MG63 (cell line): ENCODE results near the gene NAT14. TPM values are rescaled to one million over a fixed set of nuclear protein-coding genes. Genes with fewer than 3 reads are reported as not detected.
"Not testable (repeated sequence)": the region's sequence is repeated elsewhere in the genome, so short reads cannot be mapped to it uniquely, and the experiment has no call there.

Experiments used
- DNase-seq: peaks from one replicate; pipeline ENCODE4 v3.0.0-alpha.2; 2020
- H3K27me3 ChIP-seq: fragments of 250-450 bp; sonication (Bioruptor Pico); 2 replicates; pipeline ENCODE4 v1.5.1; 2020; ENCODE audit warnings: mild to moderate bottlenecking, moderate library complexity
- H3K36me3 ChIP-seq: fragments of 250-450 bp; sonication (Bioruptor Pico); 2 replicates; pipeline ENCODE4 v1.5.1; 2020; ENCODE audit warnings: mild to moderate bottlenecking, moderate library complexity
- H3K4me3 ChIP-seq: fragments of 250-450 bp; sonication (Bioruptor Pico); 2 replicates; pipeline ENCODE4 v1.5.1; 2020; ENCODE audit warnings: mild to moderate bottlenecking, moderate library complexity
- H3K9me3 ChIP-seq: fragments of 250-450 bp; sonication (Bioruptor Pico); 2 replicates; pipeline ENCODE4 v1.5.1; 2020; ENCODE audit warnings: mild to moderate bottlenecking, moderate library complexity
- total RNA-seq: library from RNA; depleted of rRNA; stranded (reverse); fragments of >200 nt; shearing (Covaris generic); gene quantifications from 2 replicates; pipeline ENCODE4 v1.2.3, GENCODE V29; 2014; ENCODE audit warnings: low replicate concordance; rRNA removed

Gene NAT14, protein sequence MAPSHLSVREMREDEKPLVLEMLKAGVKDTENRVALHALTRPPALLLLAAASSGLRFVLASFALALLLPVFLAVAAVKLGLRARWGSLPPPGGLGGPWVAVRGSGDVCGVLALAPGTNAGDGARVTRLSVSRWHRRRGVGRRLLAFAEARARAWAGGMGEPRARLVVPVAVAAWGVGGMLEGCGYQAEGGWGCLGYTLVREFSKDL
- total RNA-seq: 19.7 and 35.1 TPM in 2 replicates

DNA sequence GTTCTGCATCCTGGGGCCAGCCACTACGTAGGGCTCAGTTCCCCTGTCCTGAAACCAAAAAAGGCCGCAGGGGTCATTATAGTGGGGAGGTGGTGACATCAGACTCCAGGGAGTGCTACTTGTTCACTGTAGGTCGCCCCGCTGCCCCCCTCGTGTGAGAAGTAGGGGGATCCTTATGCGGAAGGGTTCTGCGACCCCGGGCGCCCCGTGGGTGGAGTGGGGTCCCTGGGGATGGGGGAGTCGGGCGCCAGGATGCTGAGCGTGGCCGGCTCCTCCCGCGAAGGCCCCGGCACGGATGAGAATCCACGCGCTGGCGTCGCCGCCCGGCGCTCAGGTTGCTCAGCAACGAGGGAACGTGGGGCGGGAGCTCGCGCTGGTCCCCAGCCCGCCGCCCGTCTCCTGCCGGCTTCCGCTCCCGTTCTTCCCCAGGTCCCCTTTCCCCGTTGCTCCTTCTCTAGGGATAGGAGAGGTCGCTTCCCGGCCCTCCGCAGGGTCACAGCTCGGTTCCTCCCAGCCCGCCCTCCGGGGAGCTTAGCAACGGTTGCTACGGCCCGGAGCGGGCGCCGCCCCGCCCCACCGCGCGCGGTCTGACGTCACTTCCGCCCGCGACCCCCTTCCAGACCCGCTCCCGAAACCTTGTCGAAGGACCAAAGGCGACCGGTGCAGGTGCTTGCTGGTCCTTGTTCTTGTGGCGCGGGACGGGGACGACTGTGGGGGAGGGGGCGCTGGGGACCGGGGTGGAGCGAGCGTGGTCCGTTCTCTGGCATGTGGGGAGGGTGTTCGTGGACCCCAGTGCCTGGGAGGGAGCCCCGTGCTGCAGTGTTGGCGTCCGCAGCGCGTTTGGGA lies at the start of gene NAT14:
Gene NAT14, plus strand, starts transcription at position 596 of the 846 bp plus-strand sequence. CDS start 521 bp downstream, outside the sequence.
- peak; percentile 74 for DNase-seq
- peak within 1 kb of the TSS; percentile 60 for H3K4me3 ChIP-seq
- H3K27me3 ChIP-seq: no peaks in the 10 kb centered on the region
- H3K9me3 ChIP-seq: no peaks in the 10 kb centered on the region
- H3K36me3 ChIP-seq: peaks cover 18% of the 10 kb centered on the region

DNA sequence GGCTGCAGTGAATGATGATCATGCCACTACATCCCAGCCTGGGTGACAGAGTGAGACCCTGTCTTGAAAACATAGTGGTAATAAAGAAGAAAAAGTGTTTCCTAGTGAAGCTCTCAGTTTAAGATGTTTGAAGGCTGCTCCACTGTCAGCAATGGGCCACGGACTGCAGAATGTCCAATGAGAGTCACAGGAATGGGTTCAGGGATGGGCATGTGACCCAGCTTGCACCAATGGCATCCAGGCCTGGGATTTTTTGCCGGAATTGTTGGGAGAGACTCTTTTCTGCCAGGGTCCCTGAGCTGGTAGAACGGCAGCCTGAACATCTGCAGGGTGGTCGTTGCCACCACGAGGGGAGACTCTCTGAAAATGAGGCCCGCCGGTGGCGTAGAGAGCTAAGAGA lies 48.1 kb upstream of the NAT14 start:
- peaks cover 35% of the 10 kb centered on the region for H3K27me3 ChIP-seq
- DNase-seq: no peak
- H3K9me3 ChIP-seq: no peaks in the 10 kb centered on the region
- no peak overlapping the region for H3K4me3 ChIP-seq
- no peaks in the 10 kb centered on the region for H3K36me3 ChIP-seq

DNA sequence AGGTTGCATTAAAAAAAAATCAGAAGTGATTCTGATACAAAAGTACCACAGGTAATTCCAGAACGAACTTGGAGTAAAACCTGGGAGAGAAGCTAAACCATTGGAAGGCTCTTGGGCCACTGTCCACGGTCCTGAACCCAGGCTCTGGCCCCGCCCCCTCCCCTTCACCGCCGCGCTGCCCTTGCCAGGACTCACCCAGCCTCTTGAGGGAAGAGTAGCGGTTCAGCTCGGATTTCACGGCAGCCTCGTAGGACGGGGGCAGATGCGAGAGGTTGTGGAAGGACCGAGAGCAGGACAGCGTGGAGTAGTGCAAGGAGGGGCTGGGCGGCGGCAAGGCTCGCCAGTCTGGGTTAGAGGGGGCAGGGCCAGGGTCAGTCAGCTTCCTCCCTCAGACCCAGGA lies 47.6 kb upstream of the NAT14 start:
- Histone ChIP-seq H3K4me3 (no peak overlapping the region), H3K9me3 (no peaks in the 10 kb centered on the region), H3K27me3 (peaks cover 38% of the 10 kb centered on the region), H3K36me3 (no peaks in the 10 kb centered on the region)
- peak; percentile 67 for DNase-seq

DNA sequence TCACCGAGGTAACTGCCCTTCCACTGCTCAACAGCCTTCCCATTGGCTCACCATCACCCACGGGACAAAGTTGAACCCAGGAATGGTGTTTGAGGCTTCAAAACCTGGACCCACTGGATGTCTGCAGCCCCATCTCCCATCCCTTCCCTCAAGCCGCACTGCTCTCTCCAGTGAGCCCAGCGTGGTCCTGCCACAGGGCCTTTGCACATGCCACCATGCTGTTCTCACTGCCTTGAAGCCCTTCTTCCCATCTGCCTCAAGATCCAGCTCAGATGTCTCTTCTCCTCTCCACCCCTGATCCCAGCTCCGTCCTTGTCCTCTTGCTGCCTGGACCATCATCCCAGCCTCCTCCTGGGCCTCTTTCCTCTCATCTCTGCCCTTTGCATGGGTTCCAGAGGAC lies 45.9 kb upstream of the NAT14 start:
- no peaks in the 10 kb centered on the region for H3K36me3 ChIP-seq
- no peak overlapping the region for H3K4me3 ChIP-seq
- H3K9me3 ChIP-seq: no peaks in the 10 kb centered on the region
- peaks cover 48% of the 10 kb centered on the region for H3K27me3 ChIP-seq
- DNase-seq: no peak

DNA sequence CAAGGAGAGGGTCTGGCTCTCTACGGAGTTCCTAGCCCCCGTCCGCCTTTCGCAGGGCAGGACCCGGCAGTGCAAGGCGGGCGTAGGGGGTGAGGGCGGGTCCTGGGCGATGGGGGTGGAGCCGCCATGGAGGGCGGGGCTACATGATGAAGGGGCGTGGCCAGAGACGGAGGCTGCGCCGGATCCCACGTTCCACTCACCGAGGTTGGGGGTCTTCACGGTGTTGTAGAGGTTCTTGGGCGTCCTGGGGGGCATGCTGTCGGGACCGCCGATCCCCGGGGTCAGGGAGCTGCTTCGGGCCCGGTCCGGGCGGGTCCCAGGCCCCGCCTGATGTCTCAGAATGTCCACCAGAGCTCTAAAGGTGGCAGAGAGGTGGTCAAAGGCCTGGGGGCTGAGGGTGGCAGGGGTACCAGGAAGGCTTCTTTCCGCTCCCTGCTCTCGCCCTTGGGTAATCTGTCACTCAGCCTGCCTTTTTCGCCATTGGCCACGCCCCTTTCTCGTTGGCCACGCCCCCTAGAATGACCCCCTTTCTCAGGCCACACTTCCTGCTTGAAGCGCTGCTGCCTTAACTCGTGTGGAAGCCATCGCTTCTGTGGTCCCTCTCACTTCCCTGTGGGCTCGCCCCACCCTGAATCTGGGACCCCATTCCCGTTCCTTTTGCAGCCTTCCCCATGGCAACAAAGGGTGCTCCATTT lies 44.4 kb upstream of the NAT14 start:
- Histone ChIP-seq H3K4me3 (no peak overlapping the region), H3K36me3 (no peaks in the 10 kb centered on the region), H3K27me3 (peaks cover 63% of the 10 kb centered on the region), H3K9me3 (no peaks in the 10 kb centered on the region)
- no peak for DNase-seq

DNA sequence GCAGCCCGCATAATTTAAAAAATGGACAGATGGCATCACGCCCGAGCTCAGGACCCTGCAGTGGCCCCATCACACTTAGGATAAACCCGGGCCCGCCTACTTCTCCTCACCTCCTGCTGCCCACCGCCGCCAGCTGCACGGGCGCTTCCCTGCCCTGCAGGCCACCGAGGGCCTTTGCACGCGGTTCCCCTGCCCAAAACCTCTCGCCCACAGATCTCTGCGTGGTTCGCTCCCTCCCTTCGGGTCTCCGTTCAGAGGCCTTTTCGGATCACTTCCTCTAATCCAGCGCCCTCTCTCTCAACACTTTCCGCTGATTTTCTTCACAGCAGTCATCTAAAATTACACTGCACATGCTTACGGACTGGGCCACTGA lies 43.7 kb upstream of the NAT14 start:
- no peak for DNase-seq
- H3K27me3 ChIP-seq: peaks cover 66% of the 10 kb centered on the region

DNA sequence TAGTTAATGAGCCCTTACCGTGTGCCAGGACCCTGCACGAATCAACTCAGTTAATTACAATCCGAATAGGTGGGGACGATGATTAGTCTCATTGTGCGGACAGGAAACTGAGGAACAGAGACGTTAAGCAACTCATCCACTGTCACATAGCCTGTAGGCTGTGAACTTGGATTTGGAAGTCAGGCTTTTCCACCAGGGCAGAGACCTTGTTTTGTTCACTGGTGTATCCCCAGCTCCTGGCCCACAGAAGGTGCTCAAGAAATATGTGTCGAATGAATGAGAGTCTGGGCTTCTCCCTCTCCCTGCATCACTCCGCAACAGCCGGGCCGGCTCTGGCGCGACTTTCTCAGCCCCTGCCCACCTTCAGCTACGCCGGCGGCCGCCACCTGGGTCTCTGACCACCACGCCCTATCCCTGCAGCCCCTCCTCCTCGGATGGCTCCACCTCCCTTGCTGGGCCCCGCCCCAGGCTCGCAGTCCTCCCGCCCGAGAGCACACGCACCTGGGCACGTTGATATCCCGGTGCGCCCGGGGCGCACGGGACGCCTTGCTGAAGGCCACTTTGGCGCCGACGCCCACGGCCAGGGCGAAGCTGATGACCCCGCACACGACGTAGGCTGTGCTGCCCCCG lies 43.2 kb upstream of the NAT14 start:
- no peaks in the 10 kb centered on the region for H3K9me3 ChIP-seq
- no peaks in the 10 kb centered on the region for H3K36me3 ChIP-seq
- H3K27me3 ChIP-seq: peaks cover 65% of the 10 kb centered on the region
- H3K4me3 ChIP-seq: no peak overlapping the region
- no peak for DNase-seq

More for the DNA sequence above, 43.7 kb upstream of the NAT14 start:
- no peaks in the 10 kb centered on the region for H3K9me3 ChIP-seq
- H3K4me3 ChIP-seq: no peak overlapping the region
- H3K36me3 ChIP-seq: no peaks in the 10 kb centered on the region

DNA sequence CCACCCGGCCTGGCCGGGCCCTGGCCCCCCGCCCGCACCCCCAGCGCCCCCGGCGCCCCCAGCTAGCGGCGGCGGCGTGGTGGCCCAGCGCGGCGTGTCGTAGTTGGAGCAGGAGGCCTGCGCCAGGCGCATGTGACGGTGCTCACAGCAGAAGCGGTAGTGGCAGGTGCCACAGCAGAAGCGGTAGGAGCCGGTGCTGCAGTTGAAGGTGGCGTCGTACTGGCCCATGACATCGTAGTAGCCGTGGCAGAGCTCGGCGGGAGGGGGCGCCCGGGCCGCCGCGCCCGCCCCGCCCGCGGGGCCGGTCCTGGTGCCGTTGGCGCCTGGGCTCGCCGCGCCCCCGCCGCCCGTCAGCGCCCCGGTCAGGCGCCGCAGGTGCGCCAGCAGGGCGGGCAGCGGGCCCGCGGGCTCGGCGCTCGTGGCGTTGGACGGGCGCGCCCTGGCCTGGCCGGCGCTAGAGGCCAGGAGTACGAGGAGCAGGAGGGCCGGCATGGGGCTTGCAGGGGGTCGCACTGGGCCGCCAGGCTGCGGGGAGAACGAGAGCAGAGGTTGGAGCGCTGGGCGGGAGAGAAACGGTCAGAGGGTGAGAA lies 42.5 kb upstream of the NAT14 start:
- H3K9me3 ChIP-seq: no peaks in the 10 kb centered on the region
- no peak for DNase-seq
- no peaks in the 10 kb centered on the region for H3K36me3 ChIP-seq
- H3K27me3 ChIP-seq: peaks cover 63% of the 10 kb centered on the region
- H3K4me3 ChIP-seq: no peak overlapping the region

DNA sequence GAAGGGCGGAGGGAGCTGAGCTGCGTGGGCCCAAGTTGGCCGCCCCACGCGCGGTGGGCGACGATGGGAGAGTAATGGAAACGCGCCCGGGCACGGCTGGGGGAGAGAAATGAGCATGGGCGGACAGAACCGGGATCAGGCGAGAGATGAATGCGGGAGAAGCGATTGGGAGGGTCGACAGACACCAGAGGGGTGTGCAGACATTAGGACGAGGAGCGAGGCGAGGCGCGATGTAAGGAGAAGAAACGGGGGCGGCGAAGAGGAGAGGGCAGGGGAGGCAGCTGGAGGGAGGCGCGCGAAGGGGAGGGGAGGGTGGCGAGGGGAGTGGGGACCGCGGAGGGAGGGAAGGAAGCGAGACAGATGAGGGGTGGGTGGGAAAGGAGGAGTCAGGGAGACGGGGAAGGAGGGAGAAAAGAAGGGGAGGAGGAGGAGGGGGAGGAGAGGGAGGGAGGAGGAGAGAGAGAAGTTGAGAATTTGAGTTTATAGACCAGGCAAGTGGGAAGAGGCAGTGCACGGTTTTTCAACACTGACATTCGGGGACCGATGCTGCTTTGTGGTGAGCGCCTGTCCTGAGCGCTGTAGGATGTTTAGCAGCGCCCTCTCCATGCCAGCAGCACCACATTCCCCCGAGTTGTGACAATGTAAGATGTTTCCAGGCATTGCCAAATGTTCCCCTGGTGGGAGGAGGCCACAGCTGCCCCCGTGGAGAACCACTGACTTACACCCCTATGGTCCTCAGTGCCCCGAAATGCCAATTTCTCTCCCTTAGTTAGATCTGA lies 41.8 kb upstream of the NAT14 start, which contains the start of gene SHISA7:
Gene SHISA7, minus strand, starts transcription at position 256 of the 779 bp plus-strand sequence. CDS start 437 bp downstream, outside the sequence.
- no peaks in the 10 kb centered on the region for H3K36me3 ChIP-seq
- peaks cover 61% of the 10 kb centered on the region for H3K27me3 ChIP-seq
- H3K4me3 ChIP-seq: no peak within 1 kb of the TSS
- no peaks in the 10 kb centered on the region for H3K9me3 ChIP-seq
- DNase-seq: no peak

DNA sequence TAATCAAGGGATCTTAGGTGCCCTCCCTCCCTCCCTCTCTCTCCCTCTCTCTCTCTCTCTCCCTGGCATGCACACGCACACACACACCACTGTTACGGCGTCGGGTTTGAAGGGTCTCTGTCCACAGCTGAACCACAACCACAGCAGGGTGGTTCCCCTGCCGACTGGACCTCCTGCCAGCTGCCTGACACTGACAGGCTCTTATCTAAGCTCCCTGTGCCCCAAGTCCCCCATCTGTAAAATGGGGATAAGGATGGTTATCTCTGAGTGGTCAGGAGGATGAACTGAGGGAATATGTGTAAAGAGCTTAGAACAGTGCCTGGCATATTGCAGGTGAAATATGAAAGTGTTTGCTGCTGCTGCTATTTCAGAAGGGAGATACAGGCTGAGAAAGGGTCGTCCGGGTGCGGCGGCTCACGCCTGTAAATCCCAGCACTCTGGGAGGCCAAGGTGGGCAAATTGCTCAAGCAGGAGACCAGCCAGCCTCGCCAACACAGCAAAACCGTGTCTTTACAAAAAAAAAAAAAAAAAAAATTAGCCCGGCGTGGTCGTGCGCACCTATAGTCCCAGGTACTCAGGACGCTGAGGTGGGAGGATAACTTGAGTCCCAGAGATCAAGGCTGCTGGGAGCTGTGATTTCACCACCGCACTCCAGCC lies 41.0 kb upstream of the NAT14 start:
- Histone ChIP-seq H3K9me3 (no peaks in the 10 kb centered on the region), H3K36me3 (no peaks in the 10 kb centered on the region), H3K4me3 (no peak overlapping the region), H3K27me3 (peaks cover 61% of the 10 kb centered on the region)
- no peak for DNase-seq

DNA sequence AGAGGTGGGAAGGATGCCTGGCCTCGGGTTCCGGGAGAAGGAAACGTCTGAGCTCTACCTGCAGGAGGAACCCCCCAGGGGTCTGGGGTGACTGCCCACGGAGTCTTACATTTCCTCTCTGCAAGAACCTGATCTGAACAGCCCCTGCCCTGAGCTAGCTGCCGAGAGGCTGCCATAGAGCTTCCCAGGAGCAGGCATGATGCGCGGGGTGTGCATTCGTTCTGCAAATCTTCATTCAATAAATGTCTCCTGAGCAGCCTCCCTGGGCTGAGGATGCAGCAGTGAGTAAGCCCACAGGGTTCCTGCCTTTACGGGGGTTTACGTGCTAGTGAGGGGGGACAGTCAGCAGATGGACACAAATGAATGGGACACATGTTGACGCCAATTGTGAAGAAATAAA lies 40.3 kb upstream of the NAT14 start:
- no peaks in the 10 kb centered on the region for H3K36me3 ChIP-seq
- DNase-seq: no peak
- H3K4me3 ChIP-seq: no peak overlapping the region
- no peaks in the 10 kb centered on the region for H3K9me3 ChIP-seq
- H3K27me3 ChIP-seq: peaks cover 60% of the 10 kb centered on the region

DNA sequence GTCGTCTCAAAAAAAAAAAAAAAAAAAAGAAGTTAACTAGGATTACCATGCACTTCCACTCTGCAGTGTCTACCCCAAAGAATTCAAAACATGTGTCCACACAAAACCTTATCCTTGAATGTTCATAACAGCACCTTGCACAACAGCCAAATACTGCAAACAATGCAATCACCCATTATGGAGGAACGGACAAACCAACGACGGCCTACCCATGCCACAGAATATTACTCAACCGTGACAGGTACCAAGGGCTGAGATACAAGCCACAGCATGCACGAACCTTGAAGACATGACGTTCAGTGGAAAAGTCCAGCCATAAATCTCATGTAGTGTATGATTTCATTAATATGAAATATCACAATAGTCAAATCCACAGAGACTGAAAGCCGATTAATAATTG lies 38.9 kb upstream of the NAT14 start:
- Histone ChIP-seq H3K36me3 (no peaks in the 10 kb centered on the region), H3K4me3 (no peak overlapping the region), H3K9me3 (no peaks in the 10 kb centered on the region), H3K27me3 (peaks cover 53% of the 10 kb centered on the region)
- no peak for DNase-seq

DNA sequence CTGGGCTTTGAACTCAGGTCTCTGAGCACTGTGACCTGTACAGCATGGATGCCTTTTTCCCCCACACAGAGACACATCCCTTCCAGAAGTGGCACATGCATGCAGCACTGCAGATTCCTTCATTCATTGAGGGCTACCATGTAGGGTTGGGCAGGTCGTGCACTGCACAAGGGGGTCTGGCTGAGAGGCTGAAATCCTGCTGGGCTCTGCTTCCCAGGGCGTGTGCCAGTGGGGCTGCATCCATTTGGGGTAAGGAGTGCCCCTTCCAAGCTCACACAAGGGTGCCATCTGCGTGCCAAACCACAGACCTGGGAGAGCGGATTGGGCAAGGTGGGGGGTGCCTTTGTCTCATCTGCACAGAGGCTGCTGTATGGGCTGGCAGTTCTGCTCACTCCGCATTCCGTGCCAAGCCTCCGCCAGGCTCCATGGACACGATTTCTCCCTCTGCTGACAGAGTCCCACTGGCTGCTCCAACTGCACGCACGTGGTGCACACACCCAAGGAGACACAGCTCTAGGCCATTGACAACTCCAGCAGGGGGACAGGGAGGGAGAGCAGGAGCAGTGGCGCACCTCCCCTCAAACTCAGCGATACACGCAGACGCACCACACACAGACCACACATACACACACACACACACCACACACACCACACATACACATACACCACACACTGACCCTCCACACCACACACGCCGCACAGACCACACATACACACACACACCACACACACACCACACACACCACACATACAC lies 37.4 kb upstream of the NAT14 start:
- H3K9me3 ChIP-seq: no peaks in the 10 kb centered on the region
- H3K4me3 ChIP-seq: no peak overlapping the region
- peaks cover 54% of the 10 kb centered on the region for H3K27me3 ChIP-seq
- DNase-seq: peak; percentile 99
- H3K36me3 ChIP-seq: no peaks in the 10 kb centered on the region

DNA sequence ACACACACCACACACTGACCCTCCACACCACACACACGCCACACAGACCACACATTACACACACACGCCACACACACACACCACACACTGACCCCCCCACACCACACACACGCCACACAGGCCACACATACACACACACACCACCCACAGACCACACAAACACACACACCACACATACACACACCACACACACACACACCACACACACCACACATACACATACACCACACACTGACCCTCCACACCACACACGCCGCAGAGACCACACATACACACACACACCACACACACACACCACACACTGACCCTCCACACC lies 36.9 kb upstream of the NAT14 start:
- H3K4me3 ChIP-seq, H3K36me3 ChIP-seq, DNase-seq, H3K9me3 ChIP-seq: not testable (repeated sequence)
- peaks cover 51% of the 10 kb centered on the region for H3K27me3 ChIP-seq

DNA sequence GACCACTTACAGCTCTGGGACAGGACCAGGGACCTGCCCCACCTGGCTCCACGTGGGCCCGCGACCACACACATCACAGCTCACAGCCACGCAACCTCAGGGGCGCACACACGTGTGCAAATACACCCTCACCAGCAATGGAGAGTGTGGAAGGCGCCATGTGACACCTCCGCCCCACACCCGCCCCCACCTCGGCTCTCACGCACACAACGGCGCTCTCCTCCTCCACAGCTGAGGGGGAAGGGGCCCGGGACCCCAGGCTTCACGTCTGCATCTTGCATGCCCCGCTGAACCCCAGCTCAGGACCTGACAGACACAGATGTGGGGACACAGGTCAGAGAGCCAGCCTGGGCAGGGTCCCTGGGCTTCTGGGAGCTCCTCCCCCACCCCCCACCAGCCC lies 35.5 kb upstream of the NAT14 start:
- Histone ChIP-seq H3K4me3 (no peak overlapping the region), H3K27me3 (peaks cover 39% of the 10 kb centered on the region), H3K36me3 (peaks cover 8% of the 10 kb centered on the region; the same call in 1 of the 2 replicates), H3K9me3 (no peaks in the 10 kb centered on the region)
- DNase-seq: no peak
